Body of pancreas (tissue), 4 donors: ENCODE results near the gene NPAS2. TPM values are rescaled to one million over a fixed set of nuclear protein-coding genes. Genes with fewer than 3 reads are reported as not detected.
A peak's percentile ranks its signal among the peaks of the same experiment; 100 is the strongest.

Source experiments
- ATAC-seq: fragments of 150-250 bp; one replicate; pipeline ENCODE4 v1.9.1; 2016
- DNase-seq, 4 donors: peaks; one replicate each; pipeline ENCODE4 v3.0.0-alpha.2; 2019
- H3K27ac ChIP-seq, 4 donors: fragments of 200-600 bp; sonication (generic); 1 replicate in 3 of 4; 2 replicates in 1 of 4; pipeline versions ENCODE4 v1.5.1 to v1.6.1; 2016 to 2019; ENCODE audit warnings: mild to moderate bottlenecking in 1 of 4, mixed read lengths in 1 of 4, moderate library complexity in 1 of 4
- H3K27me3 ChIP-seq, 2 donors: fragments of 200-600 bp; sonication (generic); one replicate each; pipeline ENCODE4 v1.6.0; 2016; ENCODE audit warnings: mild to moderate bottlenecking in 1 of 2
- H3K36me3 ChIP-seq, 2 donors: fragments of 200-600 bp; sonication (generic); replicated peaks in 1 of 2; 2 replicates each; pipeline ENCODE4 v1.5.1; 2016; ENCODE audit warnings: low read depth in 2 of 2; ENCODE audit not compliant: insufficient read depth in 1 of 2
- H3K4me1 ChIP-seq: fragments of 200-600 bp; sonication (generic); one replicate; pipeline ENCODE4 v1.6.0; 2016
- H3K4me3 ChIP-seq, 2 donors: fragments of 200-600 bp; sonication (generic); 1 replicate in 1 of 2; 2 replicates in 1 of 2; pipeline ENCODE4 v1.5.1; 2016 to 2019
- H3K9me3 ChIP-seq, 3 donors: fragments of 200-600 bp; sonication (generic); 1 replicate in 2 of 3; 2 replicates in 1 of 3; pipeline ENCODE4 v1.5.1; 2016
- CTCF ChIP-seq, 7 experiments: fragments of 450-650 bp in 4 of 7; fragments of 200-600 bp in 3 of 7; sonication (generic) in 3 of 7; IDR thresholded peaks; one replicate each; pipeline ENCODE4 v1.5.1; 2016 to 2019; ENCODE audit warnings: antibody characterized with exemption in 7 of 7
- POLR2A ChIP-seq, 3 donors: fragments of 450-650 bp; IDR thresholded peaks; one replicate each; pipeline ENCODE4 v1.6.1; 2016; ENCODE audit warnings: antibody characterized with exemption in 3 of 3, mild to moderate bottlenecking in 2 of 3
- WGBS, 2 donors: methylation state at CpG; one replicate each; pipeline ENCODE4 v1.1.5; 2017; 5-methylcytosine and 5-hydroxymethylcytosine counted together
- intact Hi-C: fragments of 100-400 bp; cut with DNase I; formaldehyde crosslinking; loops from one replicate; pipeline ENCODE4 v1.15.1; 2023
- total RNA-seq, 2 donors: library from RNA; depleted of rRNA; stranded (reverse); fragments of >200 nt; gene quantifications; one replicate each; pipeline ENCODE4 v1.1.0, GENCODE V29; 2016

The NPAS2 gene
- total RNA-seq, 2 donors from 2014 or later, result 32.7 to 51.7 TPM

GRCh38 chr2:100924122-100924519 lies 104.2 kb downstream of the NPAS2 start:
- intact Hi-C loops, result no loop called here
- TF ChIP-seq CTCF (IDR thresholded peaks at IDR 0.05), result no peak
- H3K4me3 ChIP-seq, result no peak overlapping the region
- 96 to 100% methylated on average over 1 of the region's 1 CpG for WGBS, 2 donors
- H3K4me1 ChIP-seq, result peaks cover 10% of the 10 kb centered on the region
- H3K27ac ChIP-seq, result peak overlapping the region in 3 of 4 donors; percentile 30 to 79 (median 69)
- ATAC-seq (peak; percentile 5), DNase-seq (no peak)
- H3K9me3 ChIP-seq, result no peaks in the 10 kb centered on the region
- no peaks in the 10 kb centered on the region for H3K27me3 ChIP-seq
- peaks cover 0 to 2% of the 10 kb centered on the region in 2 donors for H3K36me3 ChIP-seq

- WGBS, 2 donors, result 52 to 67% methylated on average over 18 to 21 of the region's 21 CpGs
- intact Hi-C loops, result no loop called here
- H3K4me1 ChIP-seq, result peaks cover 10% of the 10 kb centered on the region
- TF ChIP-seq POLR2A (IDR thresholded peaks at IDR 0.05) (no peak), CTCF (IDR thresholded peaks at IDR 0.05) (no peak)
- H3K36me3 ChIP-seq, result peaks cover 0 to 2% of the 10 kb centered on the region in 2 donors
- peak in 2 of 4 donors; percentile 25 to 46 for DNase-seq
- H3K9me3 ChIP-seq, result no peaks in the 10 kb centered on the region
- H3K4me3 ChIP-seq, result no peak overlapping the region
- H3K27ac ChIP-seq, result peak overlapping the region in 3 of 4 donors; percentile 30 to 79 (median 69)
- no peaks in the 10 kb centered on the region for H3K27me3 ChIP-seq
- peak; percentile 72 for ATAC-seq
Measured at GRCh38 chr2:100924520-100925451, 104.8 kb downstream of the NPAS2 start.

DNA sequence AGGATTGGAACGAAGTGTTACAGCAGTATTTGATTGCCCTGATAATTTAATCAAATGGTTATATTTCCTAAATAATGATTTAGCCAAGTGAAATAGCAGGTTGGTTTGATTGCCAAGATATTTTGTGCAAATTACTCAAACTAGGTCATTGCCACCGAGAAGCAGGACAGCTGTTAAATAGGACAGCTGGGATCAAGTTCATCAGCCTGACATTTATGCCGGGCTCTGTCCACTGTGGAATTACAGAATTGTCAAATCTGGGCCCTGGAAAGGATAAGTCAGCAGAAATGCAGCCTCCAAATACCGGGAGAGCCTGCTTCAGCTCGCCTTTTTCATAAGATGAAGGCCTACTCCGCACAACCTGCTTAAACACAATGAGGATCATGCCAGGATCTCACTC lies 108.3 kb downstream of the NPAS2 start:
- no peaks in the 10 kb centered on the region for H3K9me3 ChIP-seq
- DNase-seq (no peak), ATAC-seq (no peak)
- H3K4me3 ChIP-seq, result no peak overlapping the region
- H3K27ac ChIP-seq, result no peak overlapping the region
- TF ChIP-seq CTCF (IDR thresholded peaks at IDR 0.05) (no peak), POLR2A (IDR thresholded peaks at IDR 0.05) (no peak)
- whole genome bisulfite sequencing, 2 donors, result 35 to 44% methylated on average over 6 of the region's 6 CpGs
- no peaks in the 10 kb centered on the region for H3K27me3 ChIP-seq
- intact Hi-C loops, result no loop called here
- peaks cover 10% of the 10 kb centered on the region for H3K4me1 ChIP-seq
- peaks cover 0 to 3% of the 10 kb centered on the region in 2 donors for H3K36me3 ChIP-seq

- no peak for ATAC-seq
- Histone ChIP-seq H3K9me3 (no peaks in the 10 kb centered on the region), H3K36me3 (peaks cover 0 to 7% of the 10 kb centered on the region in 2 donors), H3K4me3 (no peak overlapping the region), H3K27me3 (no peaks in the 10 kb centered on the region), H3K4me1 (peaks cover 10% of the 10 kb centered on the region), H3K27ac (no peak overlapping the region)
- no peak for TF ChIP-seq POLR2A (IDR thresholded peaks at IDR 0.05)
- TF ChIP-seq CTCF (IDR thresholded peaks at IDR 0.05), result no peak
- 86 to 88% methylated on average over 2 of the region's 2 CpGs for WGBS, 2 donors
- DNase-seq, result no peak
- intact Hi-C loops, result no loop called here
Measured at GRCh38 chr2:100929147-100929546, 109.2 kb downstream of the NPAS2 start.
